ENCODE measurements around the gene RAB29. TPM values are rescaled to one million over a fixed set of nuclear protein-coding genes. Genes with fewer than 3 reads are reported as not detected.
A peak's percentile ranks its signal among the peaks of the same experiment; 100 is the strongest.

RAB29 gene
- total RNA-seq, 1 donor from 2014 or later: 156 TPM

DNA sequence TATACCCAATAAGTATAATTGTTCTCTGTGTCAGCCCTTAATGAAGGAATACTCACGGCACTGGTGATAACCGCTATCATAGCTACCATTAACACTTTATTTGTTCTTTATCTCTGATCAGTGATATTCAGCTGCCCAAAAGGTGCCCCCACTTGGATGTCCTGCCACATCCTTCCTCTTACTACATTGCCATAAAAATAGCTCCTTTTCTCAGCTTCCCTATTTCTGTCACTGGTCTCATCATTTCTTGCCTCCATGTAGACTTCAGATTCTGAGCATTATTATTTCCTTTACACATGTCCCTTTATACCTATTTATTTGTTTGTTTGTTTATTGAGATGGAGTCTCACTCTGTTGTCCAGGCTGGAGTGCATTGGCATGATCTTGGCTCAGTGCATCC lies 2.7 kb upstream of the RAB29 start:
- Mint-ChIP-seq H3K9me3 (no peaks in the 10 kb centered on the region), H3K4me3 (peak overlapping the region; percentile 32), H3K27ac (no peak overlapping the region), H3K4me1 (peaks cover 41% of the 10 kb centered on the region), H3K36me3 (ENCODE audit: low read depth) (peaks cover 25% of the 10 kb centered on the region), H3K27me3 (no peaks in the 10 kb centered on the region)
- intact Hi-C loops (cut with micrococcal nuclease): loop anchor here (10.0 kb wide), 2 partner anchors 53 to 1147 kb away; partner anchors contain the start of gene FCMR
- TF ChIP-seq, protein P1, sequence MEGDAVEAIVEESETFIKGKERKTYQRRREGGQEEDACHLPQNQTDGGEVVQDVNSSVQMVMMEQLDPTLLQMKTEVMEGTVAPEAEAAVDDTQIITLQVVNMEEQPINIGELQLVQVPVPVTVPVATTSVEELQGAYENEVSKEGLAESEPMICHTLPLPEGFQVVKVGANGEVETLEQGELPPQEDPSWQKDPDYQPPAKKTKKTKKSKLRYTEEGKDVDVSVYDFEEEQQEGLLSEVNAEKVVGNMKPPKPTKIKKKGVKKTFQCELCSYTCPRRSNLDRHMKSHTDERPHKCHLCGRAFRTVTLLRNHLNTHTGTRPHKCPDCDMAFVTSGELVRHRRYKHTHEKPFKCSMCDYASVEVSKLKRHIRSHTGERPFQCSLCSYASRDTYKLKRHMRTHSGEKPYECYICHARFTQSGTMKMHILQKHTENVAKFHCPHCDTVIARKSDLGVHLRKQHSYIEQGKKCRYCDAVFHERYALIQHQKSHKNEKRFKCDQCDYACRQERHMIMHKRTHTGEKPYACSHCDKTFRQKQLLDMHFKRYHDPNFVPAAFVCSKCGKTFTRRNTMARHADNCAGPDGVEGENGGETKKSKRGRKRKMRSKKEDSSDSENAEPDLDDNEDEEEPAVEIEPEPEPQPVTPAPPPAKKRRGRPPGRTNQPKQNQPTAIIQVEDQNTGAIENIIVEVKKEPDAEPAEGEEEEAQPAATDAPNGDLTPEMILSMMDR (IDR thresholded peaks at IDR 0.05): no peak
- ChIA-PET CTCF (interaction anchor here (1.2 to 1.8 kb wide), 3 partner anchors 9 to 200 kb away, joined by 3 to 6 read pairs (median 4); no protein-coding TSS in a partner anchor), POLR2A (interaction anchor here (0.5 to 0.9 kb wide), 2 partner anchors 10 to 473 kb away, joined by 3 to 4 read pairs; no protein-coding TSS in a partner anchor)
- no peak for DNase-seq
- ATAC-seq (ENCODE audit: low read depth): no peak

DNA sequence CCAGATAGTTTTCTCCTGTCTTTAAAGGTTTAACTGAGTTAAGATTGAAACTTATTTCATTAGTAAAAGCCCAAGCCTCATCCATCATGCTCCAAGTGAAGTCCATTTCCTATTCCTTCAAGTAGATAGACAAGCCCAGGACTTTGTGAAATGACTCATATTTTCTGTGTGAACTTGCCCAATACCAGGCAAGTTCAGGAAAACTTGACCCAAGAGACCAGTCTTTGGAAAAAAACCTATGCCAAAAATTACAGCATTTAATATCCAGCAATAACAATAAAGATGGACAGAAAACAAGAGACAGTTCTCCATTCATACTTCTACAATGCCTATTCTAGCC lies 405 bp upstream of the RAB29 start:
- H3K4me3 Mint-ChIP-seq: peak overlapping the region; percentile 93

DNA sequence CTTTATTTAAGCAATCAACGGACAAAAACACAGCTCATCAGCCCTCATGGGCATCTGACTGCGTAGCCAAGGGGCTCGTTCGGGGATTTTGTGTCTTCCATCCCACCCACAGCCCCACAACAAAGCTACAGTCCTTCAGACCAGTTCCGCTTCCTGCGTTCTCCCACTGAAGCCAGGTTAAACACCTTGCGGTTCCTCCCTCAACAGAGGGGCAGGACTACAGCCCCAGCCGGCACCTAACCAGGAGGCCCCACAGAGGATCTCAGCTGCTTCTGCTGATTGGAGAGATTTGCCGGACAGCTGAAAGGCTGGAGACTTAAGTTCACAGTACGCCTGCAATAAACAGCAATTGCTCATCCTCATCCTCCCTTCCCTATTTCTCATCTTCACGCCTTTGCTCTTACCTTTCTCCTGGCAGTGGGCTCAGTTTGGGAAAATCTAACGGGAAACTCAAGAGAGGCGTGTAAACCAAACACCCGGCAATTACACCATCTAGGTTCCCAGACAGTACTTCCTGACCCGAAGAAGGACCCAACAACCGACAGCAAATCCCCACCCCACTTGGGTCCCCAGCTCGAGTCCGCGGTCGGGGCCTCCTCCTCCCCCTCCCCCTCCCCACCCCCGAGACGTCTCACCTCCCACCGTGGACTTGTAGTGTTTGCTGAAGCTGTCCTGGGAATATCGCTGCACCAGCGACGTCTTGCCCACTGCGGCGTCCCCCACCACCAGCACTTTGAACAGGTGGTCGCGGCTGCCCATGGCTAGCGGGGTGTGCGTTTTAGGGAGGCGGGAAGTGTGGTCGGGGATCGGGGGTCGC lies 876 bp downstream of the RAB29 start:
- peaks cover 66% of the 10 kb centered on the region for H3K4me1 Mint-ChIP-seq
- CTCF ChIA-PET: interaction anchor here (0.9 to 2.4 kb wide), 10 partner anchors 17 to 203 kb away, joined by 3 to 12 read pairs (median 4); no protein-coding TSS in a partner anchor
- ATAC-seq (ENCODE audit: low read depth) (peak; percentile 9), DNase-seq (peak; percentile 36)
- H3K27ac Mint-ChIP-seq: peak overlapping the region; percentile 98
- peaks cover 56% of the 10 kb centered on the region for H3K36me3 Mint-ChIP-seq (ENCODE audit: low read depth)
- intact Hi-C loops (cut with micrococcal nuclease): loop anchor here (1.0 to 10.0 kb wide), 10 partner anchors 18 to 1150 kb away; partner anchors contain the start of genes FCMR, NUCKS1 and SLC41A1
- POLR2A ChIA-PET: interaction anchor here (0.6 to 6.5 kb wide), 39 partner anchors 8 to 1547 kb away, joined by 3 to 162 read pairs (median 5); partner anchors contain the start of genes CD55, IKBKE, NUAK2 and NUCKS1
- H3K9me3 Mint-ChIP-seq: no peaks in the 10 kb centered on the region
- no peaks in the 10 kb centered on the region for H3K27me3 Mint-ChIP-seq
- TF ChIP-seq, protein P1 (IDR thresholded peaks at IDR 0.05): no peak
- H3K4me3 Mint-ChIP-seq: peak overlapping the region; percentile 93

More for the DNA sequence above, 405 bp upstream of the RAB29 start:
- ChIA-PET POLR2A (interaction anchor here (1.0 to 6.5 kb wide), 18 partner anchors 10 to 276 kb away, joined by 4 to 162 read pairs (median 9); partner anchors contain the start of genes NUCKS1, PM20D1, RHEX and SLC41A1), CTCF (interaction anchor here (0.6 to 2.4 kb wide), 7 partner anchors 16 to 202 kb away, joined by 3 to 12 read pairs (median 5); no protein-coding TSS in a partner anchor)
- ATAC-seq (ENCODE audit: low read depth): no peak
- TF ChIP-seq, protein P1 (IDR thresholded peaks at IDR 0.05): no peak
- Mint-ChIP-seq H3K27me3 (no peaks in the 10 kb centered on the region), H3K27ac (peak overlapping the region; percentile 98), H3K36me3 (ENCODE audit: low read depth) (peaks cover 43% of the 10 kb centered on the region), H3K4me1 (peaks cover 61% of the 10 kb centered on the region), H3K9me3 (no peaks in the 10 kb centered on the region)
- intact Hi-C loops (cut with micrococcal nuclease): loop anchor here (1.0 to 10.0 kb wide), 10 partner anchors 17 to 1149 kb away; partner anchors contain the start of genes FCMR, NUCKS1 and SLC41A1
- no peak for DNase-seq

- no peak for DNase-seq
- peak overlapping the region; percentile 98 for H3K27ac Mint-ChIP-seq
- H3K4me3 Mint-ChIP-seq: peak overlapping the region; percentile 93
Measured at GRCh38 chr1:205772607-205773032, 2.7 kb downstream of the RAB29 start.

More at GRCh38 chr1:205772607-205773032, 2.7 kb downstream of the RAB29 start:
- H3K27me3 Mint-ChIP-seq: no peaks in the 10 kb centered on the region
- peaks cover 69% of the 10 kb centered on the region for H3K36me3 Mint-ChIP-seq (ENCODE audit: low read depth)
- POLR2A ChIA-PET: interaction anchor here (0.6 to 6.5 kb wide), 37 partner anchors 11 to 1018 kb away, joined by 3 to 162 read pairs (median 4); partner anchors contain the start of genes NUCKS1, PM20D1, RHEX and SLC41A1
- peak; percentile 38 for ATAC-seq (ENCODE audit: low read depth)
- CTCF ChIA-PET: interaction anchor here (1.1 to 1.8 kb wide), 5 partner anchors 22 to 205 kb away, joined by 3 to 8 read pairs (median 4); no protein-coding TSS in a partner anchor
- peaks cover 51% of the 10 kb centered on the region for H3K4me1 Mint-ChIP-seq
- TF ChIP-seq, protein P1 (IDR thresholded peaks at IDR 0.05): no peak
- H3K9me3 Mint-ChIP-seq: no peaks in the 10 kb centered on the region
- intact Hi-C loops (cut with micrococcal nuclease): loop anchor here (10.0 kb wide), 2 partner anchors 48 to 1152 kb away; partner anchors contain the start of gene FCMR

Measured in activated B cell treated with CpG ODN at 0.5 μM for 24 hours (primary cell).